HG02588 (cell line): ENCODE data around the gene HOXA1.
A peak's percentile ranks its signal among the peaks of the same experiment; 100 is the strongest.

Experiments used
- ATAC-seq: cut with Tn5 transposase; IDR thresholded peaks from one replicate; pipeline ENCODE4 v1.9.1; 2021; ENCODE audit warnings: mild to moderate bottlenecking, moderate library complexity; ENCODE audit not compliant: unreplicated experiment

HOXA1 gene

GRCh38 chr7:27095897-27096767, at the start of gene HOXA1:
TSS of gene HOXA1 (minus strand) at chr7:27096000. CDS start at chr7:27095912, 88 bp downstream.
- peak; percentile 89 for ATAC-seq

GRCh38 chr7:27145165-27145913, 49.5 kb upstream of the HOXA1 start:
- ATAC-seq = no peak

GRCh38 chr7:27144781-27145164, 49.0 kb upstream of the HOXA1 start:
- no peak for ATAC-seq

- ATAC-seq = no peak
These were observed 48.4 kb upstream of the HOXA1 start for GRCh38 chr7:27143950-27144780.

GRCh38 chr7:27143023-27143949, 47.5 kb upstream of the HOXA1 start, which contains the start of gene HOXA5:
TSS of gene HOXA5 (minus strand) at chr7:27143681. CDS start at chr7:27143607, 74 bp downstream.
- ATAC-seq = no peak

GRCh38 chr7:27142580-27143022, 46.8 kb upstream of the HOXA1 start:
- no peak for ATAC-seq

GRCh38 chr7:27141923-27142579, 46.3 kb upstream of the HOXA1 start:
- no peak for ATAC-seq

GRCh38 chr7:27141137-27141922, 45.5 kb upstream of the HOXA1 start:
- ATAC-seq = no peak

- no peak for ATAC-seq
These were observed 44.5 kb upstream of the HOXA1 start for GRCh38 chr7:27140126-27140857.

- ATAC-seq = no peak
These were observed 43.7 kb upstream of the HOXA1 start for GRCh38 chr7:27139334-27140125.

- ATAC-seq = no peak
These were observed 43.2 kb upstream of the HOXA1 start for GRCh38 chr7:27138985-27139333.

GRCh38 chr7:27138472-27138871, 42.7 kb upstream of the HOXA1 start:
- no peak for ATAC-seq

GRCh38 chr7:27137640-27138315, 42.0 kb upstream of the HOXA1 start:
- ATAC-seq = no peak

- ATAC-seq = no peak
These were observed 38.6 kb upstream of the HOXA1 start for GRCh38 chr7:27134392-27134791.

- no peak for ATAC-seq
These were observed 37.8 kb upstream of the HOXA1 start for GRCh38 chr7:27133409-27134231.

GRCh38 chr7:27132978-27133377, 37.2 kb upstream of the HOXA1 start:
- no peak for ATAC-seq
